ENCODE data around the gene CACNA1E.

GRCh38 chr1:181651276-181651675, 168.0 kb downstream of the CACNA1E start:
- TF ChIP-seq POLR2A (IDR thresholded peaks at IDR 0.05) (no peak), CTCF (IDR thresholded peaks at IDR 0.05) (no peak)
